Ovary (tissue), 9 donors: ENCODE data around the gene KATNB1. TPM values are rescaled to one million over a fixed set of nuclear protein-coding genes. Genes with fewer than 3 reads are reported as not detected.
A peak's percentile ranks its signal among the peaks of the same experiment; 100 is the strongest.

Experiments used
- DNase-seq, 5 donors: peaks; one replicate each; pipeline ENCODE4 v3.0.0-alpha.2; 2019 to 2020
- H3K27ac ChIP-seq, 2 donors: fragments of 200-600 bp; one replicate each; pipeline versions ENCODE4 v1.5.1 to v1.8.0; 2019 to 2022
- H3K27me3 ChIP-seq: fragments of 200-600 bp; one replicate; pipeline ENCODE4 v1.8.0; 2022
- H3K36me3 ChIP-seq: fragments of 200-600 bp; sonication (generic); one replicate; pipeline ENCODE4 v1.5.1; 2019
- H3K4me1 ChIP-seq: one replicate; pipeline ENCODE4 v1.8.1; 2013; ENCODE audit warnings: mild to moderate bottlenecking, moderate library complexity; ENCODE audit not compliant: insufficient read depth
- H3K4me3 ChIP-seq: fragments of 200-600 bp; sonication (generic); one replicate; pipeline ENCODE4 v1.5.1; 2017
- H3K9me3 ChIP-seq, 2 donors: fragments of 200-600 bp in 1 of 2; sonication (generic) in 1 of 2; one replicate each; pipeline versions ENCODE4 v1.5.1 to v1.8.1; 2013 to 2019; ENCODE audit warnings: mild to moderate bottlenecking in 1 of 2, moderate library complexity in 1 of 2
- CTCF ChIP-seq, 3 donors: fragments of 450-650 bp in 2 of 3; fragments of 200-600 bp in 1 of 3; IDR thresholded peaks; one replicate each; pipeline versions ENCODE4 v1.5.1 to v1.8.0; 2016 to 2022; ENCODE audit warnings: antibody characterized with exemption in 3 of 3, mild to moderate bottlenecking in 1 of 3
- EP300 ChIP-seq: sonication (generic); formaldehyde crosslinking; IDR thresholded peaks from one replicate; pipeline ENCODE4 v1.6.1; 2017; ENCODE audit warnings: antibody characterized with exemption
- POLR2A ChIP-seq: fragments of 450-650 bp; IDR thresholded peaks from one replicate; pipeline ENCODE4 v1.6.1; 2017; ENCODE audit warnings: antibody characterized with exemption, mild to moderate bottlenecking, moderate library complexity
- WGBS, 3 donors: extraction: QIAGEN DNeasy Blood & Tissue Kit in 1 of 3; methylation state at CpG; one replicate each; pipeline versions ENCODE4 v1.1.5 to v1.1.7; 2013 to 2017; 5-methylcytosine and 5-hydroxymethylcytosine counted together
- intact Hi-C, 4 donors: fragments of 100-400 bp; cut with DNase I; formaldehyde crosslinking; loops; one replicate each; pipeline versions ENCODE4 v1.11.0 to v1.15.1; 2022 to 2023
- polyA plus RNA-seq, 2 donors: library from polyadenylated mRNA; stranded (reverse); fragments of 200-250 nt in 1 of 2; fragments of 350-450 nt in 1 of 2; fragmentation: Illumina TruSeq in 1 of 2; extraction: RNeasy Lipid Tissue Mini Kit (QIAGEN cat#74804) in 1 of 2; gene quantifications; one replicate each; pipeline ENCODE4 v1.2.3, GENCODE V29; 2013 to 2014
- total RNA-seq, 7 donors: library from RNA; depleted of rRNA in 2 of 7; stranded (reverse); fragments of >200 nt in 2 of 7; fragmentation: NEBNext Ultra II Directional in 3 of 7; extraction: Animal tissue kit (Norgen Biotek cat#: 25700) in 3 of 7; gene quantifications; one replicate each; pipeline versions ENCODE4 v1.1.0 to v1.2.4, GENCODE V29; 2016 to 2023
- donor health status: DM: no; HTN: no; CAD: no; lungs with moderate emphysema.
- donor health status: DM: no; HTN: no; CAD: no.
- donor health status: Bipolar disorder and iron deficiency.
- donor health status: DM: yes; HTN: yes; CAD: no.
- donor health status: DM: no; HTN: no; CAD: no.
- donor health status: DM: yes; HTN: yes; CAD: no.

KATNB1 gene
- total and polyA plus RNA-seq, 9 donors, result 3.4 to 20.2 (median 12.5) TPM

DNA sequence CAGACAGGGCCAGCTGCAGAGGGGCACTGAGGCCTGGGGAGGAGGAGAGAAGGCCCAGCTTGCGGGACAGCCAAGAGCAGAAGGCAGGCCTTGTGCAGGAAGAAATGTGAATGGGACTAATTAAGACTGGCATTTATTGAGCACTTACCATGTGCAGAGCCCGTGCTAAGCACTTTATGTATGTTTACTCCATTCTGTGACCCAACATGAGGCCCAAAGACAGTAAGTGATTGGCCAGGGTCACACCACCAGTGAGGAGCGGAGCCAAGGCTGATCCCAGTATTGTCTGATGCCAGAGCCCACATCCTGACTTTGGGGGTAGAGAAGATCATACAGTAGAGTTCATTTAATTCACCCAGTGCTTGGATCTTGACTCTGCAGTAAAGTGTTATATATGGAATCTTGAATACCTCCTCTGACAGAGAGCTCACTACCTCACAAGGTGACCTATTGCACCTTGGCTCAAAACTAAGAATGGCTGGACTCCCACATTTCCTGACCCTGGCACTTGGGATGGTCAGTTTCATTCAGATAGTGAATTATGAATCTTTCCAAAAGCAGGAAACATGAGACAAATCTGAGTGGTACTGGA, 13.6 kb downstream of the KATNB1 start:
- WGBS, 3 donors, result 84 to 96% (median 89%) methylated on average over 3 of the region's 3 CpGs
- no peak overlapping the region for H3K27ac ChIP-seq
- no peak for DNase-seq
- H3K27me3 ChIP-seq, result no peaks in the 10 kb centered on the region
- H3K4me1 ChIP-seq, result no peaks in the 10 kb centered on the region
- H3K36me3 ChIP-seq, result no peaks in the 10 kb centered on the region
- H3K4me3 ChIP-seq, result no peak overlapping the region
- H3K9me3 ChIP-seq, result no peaks in the 10 kb centered on the region
- intact Hi-C loops, result no loop called here
- no peak for TF ChIP-seq EP300
- no peak for TF ChIP-seq CTCF (IDR thresholded peaks at IDR 0.05)
- no peak for TF ChIP-seq POLR2A

DNA sequence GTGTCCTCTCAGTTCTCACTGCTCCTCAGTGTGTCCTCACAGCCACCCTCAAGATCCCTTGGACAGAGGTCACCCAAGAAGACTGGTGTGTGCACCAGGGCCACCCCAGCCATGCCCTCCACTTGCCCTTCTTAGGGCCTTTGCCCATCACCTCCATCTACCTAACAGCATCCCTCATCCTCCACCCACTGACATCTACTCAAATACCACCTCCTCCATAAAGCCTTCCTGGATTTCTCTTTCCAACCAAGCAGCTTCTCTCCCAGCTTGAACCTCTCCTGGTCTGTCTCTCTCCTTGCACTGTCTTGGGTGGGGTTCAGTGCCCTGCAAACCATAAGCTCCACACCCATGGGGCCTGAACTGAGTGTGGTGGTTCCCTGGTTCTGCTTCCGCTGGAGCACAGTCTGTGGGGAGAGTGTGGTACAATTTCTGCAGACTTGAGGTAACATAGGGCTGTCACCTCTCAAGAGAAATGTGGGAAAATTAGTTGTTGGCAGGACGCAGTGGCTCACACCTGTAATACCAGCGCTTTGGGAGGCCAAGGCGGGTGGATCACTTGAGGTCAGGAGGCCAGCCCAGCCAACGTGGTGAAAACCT, 14.4 kb downstream of the KATNB1 start:
- 82 to 92% (median 84%) methylated on average over 5 of the region's 5 CpGs for WGBS, 3 donors
- H3K27ac ChIP-seq, result no peak overlapping the region
- intact Hi-C loops, result loop anchor here in 2 of 4 donors (10.0 kb wide), 2 partner anchors 115 to 245 kb away; no protein-coding TSS in a partner anchor

GRCh38 chr16:57750796-57751538, 15.4 kb downstream of the KATNB1 start:
- WGBS, 3 donors, result 84 to 90% (median 88%) methylated on average over 24 of the region's 24 CpGs
- Histone ChIP-seq H3K9me3 (no peaks in the 10 kb centered on the region), H3K4me3 (no peak overlapping the region), H3K27me3 (no peaks in the 10 kb centered on the region), H3K4me1 (no peaks in the 10 kb centered on the region), H3K36me3 (no peaks in the 10 kb centered on the region), H3K27ac (no peak overlapping the region)
- peak in 1 of 5 donors; percentile 8 for DNase-seq
- intact Hi-C loops, result loop anchor here in 2 of 4 donors (10.0 kb wide), 2 partner anchors 114 to 244 kb away; no protein-coding TSS in a partner anchor
- TF ChIP-seq POLR2A, result no peak
- TF ChIP-seq EP300, result no peak
- no peak for TF ChIP-seq CTCF (IDR thresholded peaks at IDR 0.05)

More for the DNA sequence above, 14.4 kb downstream of the KATNB1 start:
- peak in 1 of 5 donors; percentile 3 for DNase-seq
- no peaks in the 10 kb centered on the region for H3K36me3 ChIP-seq
- no peaks in the 10 kb centered on the region for H3K9me3 ChIP-seq
- no peaks in the 10 kb centered on the region for H3K27me3 ChIP-seq
- H3K4me1 ChIP-seq, result no peaks in the 10 kb centered on the region
- H3K4me3 ChIP-seq, result no peak overlapping the region
- TF ChIP-seq CTCF (IDR thresholded peaks at IDR 0.05) (no peak), EP300 (no peak), POLR2A (no peak)

DNA sequence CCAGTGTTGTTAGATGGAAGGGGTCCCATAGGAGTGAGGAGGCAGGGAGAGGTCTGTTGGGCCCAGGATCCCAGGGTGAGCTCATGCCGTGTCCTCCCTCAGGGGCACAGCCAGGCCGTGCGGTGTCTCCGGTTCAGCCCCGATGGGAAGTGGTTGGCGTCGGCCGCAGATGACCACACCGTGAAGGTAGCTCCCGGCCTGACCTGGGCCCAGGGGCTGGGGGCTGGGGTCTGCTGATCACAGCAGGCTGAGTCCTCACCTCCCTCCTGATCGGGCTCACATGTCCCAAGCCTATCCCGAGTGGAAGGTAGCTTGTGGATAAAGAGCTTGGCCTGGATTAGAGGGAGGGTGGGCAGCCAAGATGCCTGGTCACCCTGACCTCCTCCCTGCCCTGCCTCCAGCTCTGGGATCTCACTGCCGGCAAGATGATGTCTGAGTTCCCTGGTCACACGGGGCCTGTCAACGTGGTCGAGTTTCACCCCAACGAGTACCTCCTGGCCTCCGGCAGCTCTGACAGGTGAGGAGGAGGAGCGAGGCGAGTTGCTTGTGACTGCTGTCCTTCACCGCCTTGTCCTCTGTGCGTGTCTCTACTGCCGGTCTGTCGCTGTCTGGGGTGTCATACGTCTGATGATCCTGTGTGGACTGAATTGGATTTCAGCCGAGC, 16.1 kb downstream of the KATNB1 start:
- intact Hi-C loops, result loop anchor here in 2 of 4 donors (10.0 kb wide), 2 partner anchors 113 to 243 kb away; no protein-coding TSS in a partner anchor
- Histone ChIP-seq H3K4me1 (no peaks in the 10 kb centered on the region), H3K36me3 (no peaks in the 10 kb centered on the region), H3K4me3 (no peak overlapping the region), H3K27me3 (no peaks in the 10 kb centered on the region), H3K27ac (no peak overlapping the region), H3K9me3 (no peaks in the 10 kb centered on the region)
- 78 to 87% (median 80%) methylated on average over 23 to 26 of the region's 26 CpGs for WGBS, 3 donors
- peak in 1 of 5 donors; percentile 13 for DNase-seq
- TF ChIP-seq POLR2A (no peak), CTCF (IDR thresholded peaks at IDR 0.05) (no peak), EP300 (no peak)
